Keratinocyte (primary cell): ENCODE measurements around the gene SRPK1. TPM values are rescaled to one million over a fixed set of nuclear protein-coding genes. Genes with fewer than 3 reads are reported as not detected.

ENCODE experiments used
- DNase-seq: peaks from one replicate; pipeline ENCODE4 v3.0.0-alpha.2; 2011; ENCODE audit warnings: low read depth, missing footprints, low spot score
- FAIRE-seq: peaks from 2 replicates; lab custom pipeline; 2011; peaks lifted over from hg19 to GRCh38; lab: Jason Lieb, UNC
- H2AFZ ChIP-seq: 2 replicates; pipeline ENCODE4 v1.6.0; 2012; ENCODE audit warnings: low read length, control low read depth, inconsistent platforms; ENCODE audit not compliant: control insufficient read depth
- H3K27ac ChIP-seq: 2 replicates; pipeline ENCODE4 v1.5.1; 2011; ENCODE audit warnings: low read length; ENCODE audit not compliant: control insufficient read depth, insufficient read depth
- H3K27me3 ChIP-seq: 3 replicates; pipeline ENCODE4 v1.6.0; 2011; ENCODE audit warnings: low read length; ENCODE audit not compliant: control insufficient read depth, insufficient read depth; ENCODE audit errors: extremely low read depth
- H3K36me3 ChIP-seq, 2 experiments: 2 replicates in 1 of 2; 3 replicates in 1 of 2; pipeline ENCODE4 v1.5.1; 2011; ENCODE audit warnings: low read length in 2 of 2, mild to moderate bottlenecking in 1 of 2; ENCODE audit not compliant: control insufficient read depth in 2 of 2, insufficient read depth in 2 of 2; ENCODE audit errors: extremely low read depth in 1 of 2
- H3K4me1 ChIP-seq: 3 replicates; pipeline ENCODE4 v1.5.1; 2011; ENCODE audit warnings: low read length; ENCODE audit not compliant: control insufficient read depth, insufficient read depth; ENCODE audit errors: extremely low read depth
- H3K4me2 ChIP-seq: 3 replicates; pipeline ENCODE4 v1.6.0; 2011; ENCODE audit warnings: low read depth, low read length; ENCODE audit not compliant: control insufficient read depth, insufficient read depth; ENCODE audit errors: extremely low read depth
- H3K4me3 ChIP-seq, 3 experiments: fragments of 200-600 bp in 1 of 3; sonication (generic) in 1 of 3; 2 replicates in 2 of 3; 3 replicates in 1 of 3; pipeline ENCODE4 v1.5.1; 2011 to 2016; ENCODE audit warnings: low read length in 3 of 3, mild to moderate bottlenecking in 3 of 3, control low read depth in 2 of 3, inconsistent platforms in 1 of 3, low read depth in 1 of 3, mixed read lengths in 1 of 3, mixed run types in 1 of 3, moderate library complexity in 1 of 3; ENCODE audit not compliant: control insufficient read depth in 2 of 3, insufficient read depth in 2 of 3; ENCODE audit errors: extremely low read depth in 1 of 3
- H3K79me2 ChIP-seq: 2 replicates; pipeline ENCODE4 v1.6.0; 2012; ENCODE audit warnings: low read length; ENCODE audit not compliant: control insufficient read depth, insufficient read depth
- H3K9ac ChIP-seq: 3 replicates; pipeline ENCODE4 v1.6.0; 2011; ENCODE audit warnings: low read length; ENCODE audit not compliant: control insufficient read depth, insufficient read depth; ENCODE audit errors: extremely low read depth
- H3K9me1 ChIP-seq: 3 replicates; pipeline ENCODE4 v1.6.0; 2011; ENCODE audit warnings: low read length; ENCODE audit not compliant: control insufficient read depth, insufficient read depth; ENCODE audit errors: extremely low read depth
- H3K9me3 ChIP-seq: 2 replicates; pipeline ENCODE4 v1.5.1; 2012; ENCODE audit warnings: low read depth, low read length; ENCODE audit not compliant: control insufficient read depth
- H4K20me1 ChIP-seq: 3 replicates; pipeline ENCODE4 v1.6.0; 2011; ENCODE audit warnings: low read length; ENCODE audit not compliant: control insufficient read depth, insufficient read depth; ENCODE audit errors: extremely low read depth
- CTCF ChIP-seq, 3 experiments: IDR thresholded peaks in 1 of 3; conservative IDR thresholded peaks in 1 of 3; optimal IDR thresholded peaks in 1 of 3; 2 replicates in 2 of 3; 3 replicates in 1 of 3; pipeline versions ENCODE3 to v1.5.1; 2011; ENCODE audit warnings: low read length in 3 of 3, mild to moderate bottlenecking in 3 of 3, moderate library complexity in 2 of 3, control low read depth in 1 of 3, inconsistent platforms in 1 of 3; ENCODE audit not compliant: insufficient read depth in 2 of 3; ENCODE audit errors: extremely low read depth in 1 of 3
- EZH2 ChIP-seq: IDR thresholded peaks from one replicate; pipeline ENCODE4 v1.6.1; 2012; ENCODE audit warnings: inconsistent platforms, mild to moderate bottlenecking, low read length, moderate library complexity
- dilution Hi-C: fragments of 300-500 bp; cut with MboI; formaldehyde crosslinking; loops from one replicate; pipeline ENCODE4 v1.7.0; 2020; ENCODE audit warnings: low sequenced_read_pairs; ENCODE audit not compliant: extremely low pct_ligation_motif_present
- polyA minus RNA-seq, 3 experiments: library from RNA; depleted of rRNA, polyadenylated mRNA; stranded (reverse); fragments of >200 nt; gene quantifications; 1 replicate in 1 of 3; 2 replicates in 1 of 3; 3 replicates in 1 of 3; pipeline ENCODE4 v1.2.3, GENCODE V29; 2011
- polyA plus RNA-seq, 5 experiments: library from polyadenylated mRNA; depleted of rRNA in 3 of 5; stranded (reverse) in 3 of 5; stranded (forward) in 1 of 5; unstranded in 1 of 5; fragments of >200 nt; gene quantifications; 1 replicate in 1 of 5; 2 replicates in 3 of 5; 3 replicates in 1 of 5; pipeline versions ENCODE4 v1.2.1 to v1.2.3, GENCODE V29; 2011 to 2012; ENCODE audit warnings: missing spikeins in 2 of 5, low read depth in 1 of 5, low replicate concordance in 1 of 5

SRPK1 gene
- polyA plus RNA-seq, result 42.9 to 64.1 TPM (median 44.6 TPM) in 3 replicates
- polyA plus RNA-seq (2011; ENCODE audit: low read depth), result 145 TPM
- 33.2 and 55.1 TPM in 2 replicates for polyA plus RNA-seq (2011; cell fraction: cytosol; rRNA removed)
- 62.2 and 74.9 TPM in 2 replicates for polyA plus RNA-seq (2011; cell fraction: nucleus; rRNA removed)
- 34.7 and 42.5 TPM in 2 replicates for polyA plus RNA-seq (2012; ENCODE audit: low replicate concordance)
- polyA minus RNA-seq, result 30.2 to 92.6 TPM (median 50.1 TPM) in 3 replicates
- 49.9 TPM for polyA minus RNA-seq (2011; cell fraction: cytosol; rRNA and poly(A)+ RNA removed)
- 55.4 and 107 TPM in 2 replicates for polyA minus RNA-seq (2011; cell fraction: nucleus; rRNA and poly(A)+ RNA removed)

GRCh38 chr6:35920793-35921732 is at the start of gene SRPK1:
Gene SRPK1, minus strand, starts transcription at chr6:35921098. Its CDS starts 42 bp downstream, at chr6:35921056.
- Histone ChIP-seq H2AFZ (peak within 1 kb of the TSS; percentile 88), H3K27ac (peak within 1 kb of the TSS; percentile 92), H3K4me3 (peak within 1 kb of the TSS; percentile 86 to 91 (median 89)), H3K4me1 (peaks cover 18% of the 10 kb centered on the region), H3K36me3 (peaks cover 0 to 4% of the 10 kb centered on the region in 2 experiments), H3K79me2 (peaks cover 46% of the 10 kb centered on the region), H3K9me3 (no peaks in the 10 kb centered on the region), H3K9me1 (no peaks in the 10 kb centered on the region), H3K27me3 (no peaks in the 10 kb centered on the region), H3K9ac (peak within 1 kb of the TSS; percentile 91), H3K4me2 (peak within 1 kb of the TSS; percentile 88), H4K20me1 (peaks cover 9% of the 10 kb centered on the region)
- TF ChIP-seq EZH2 (no peak), CTCF (optimal IDR thresholded peaks at IDR 0.05 in 1 of 3, IDR thresholded peaks at IDR 0.05 in 1 of 3, conservative IDR thresholded peaks at IDR 0.05 in 1 of 3; ENCODE audit: extremely low read depth in 1 of 3, insufficient read depth in 2 of 3, low read length in 3 of 3) (no peak)
- FAIRE-seq (no peak), DNase-seq (peak; percentile 30)
- dilution Hi-C loops, result no loop called here

GRCh38 chr6:35970181-35970580 is 49.3 kb upstream of the SRPK1 start:
- DNase-seq (no peak), FAIRE-seq (no peak)
- TF ChIP-seq CTCF (optimal IDR thresholded peaks at IDR 0.05 in 1 of 3, IDR thresholded peaks at IDR 0.05 in 1 of 3, conservative IDR thresholded peaks at IDR 0.05 in 1 of 3; ENCODE audit: extremely low read depth in 1 of 3, insufficient read depth in 2 of 3, low read length in 3 of 3) (no peak), EZH2 (no peak)
- Histone ChIP-seq H3K9ac (no peak overlapping the region), H3K9me3 (no peaks in the 10 kb centered on the region), H3K4me2 (no peak overlapping the region), H3K27ac (no peak overlapping the region), H3K4me3 (no peak overlapping the region), H3K9me1 (no peaks in the 10 kb centered on the region), H3K4me1 (no peaks in the 10 kb centered on the region), H3K27me3 (no peaks in the 10 kb centered on the region), H2AFZ (no peak overlapping the region), H3K36me3 (no peaks in the 10 kb centered on the region), H4K20me1 (no peaks in the 10 kb centered on the region), H3K79me2 (no peaks in the 10 kb centered on the region)
- dilution Hi-C loops, result no loop called here
